ENCODE results near the gene TMA7. TPM values are rescaled to one million over a fixed set of nuclear protein-coding genes. Genes with fewer than 3 reads are reported as not detected.

Gene TMA7
- polyA plus RNA-seq, 1 donor from 2014 or later: 1,747 TPM

GRCh38 chr3:48402281-48402732 is 37.8 kb upstream of the TMA7 start:
- Histone ChIP-seq H3K9me3 (ENCODE audit: low read length) (no peaks in the 10 kb centered on the region), H3K27ac (ENCODE audit: low read length) (no peak overlapping the region), H3K9ac (ENCODE audit: low read length) (no peak overlapping the region), H3K4me3 (ENCODE audit: low read length) (no peak overlapping the region), H3K4me2 (ENCODE audit: low read length) (no peak overlapping the region), H2AFZ (ENCODE audit: low read depth, low read length) (no peak overlapping the region), H3F3A (ENCODE audit: insufficient read depth, low read length, poor library complexity, severe bottlenecking) (no peaks in the 10 kb centered on the region), H3K36me3 (ENCODE audit: insufficient read depth, low read length) (peaks cover 5% of the 10 kb centered on the region), H4K20me1 (ENCODE audit: insufficient read depth) (no peaks in the 10 kb centered on the region), H3K79me2 (replicated peaks; ENCODE audit: insufficient read depth, low read length) (no peaks in the 10 kb centered on the region), H3K9me2 (ENCODE audit: insufficient read depth, low read length) (no peaks in the 10 kb centered on the region), H3K27me3 (ENCODE audit: insufficient read depth, low read depth, low read length) (no peaks in the 10 kb centered on the region)
- TF ChIP-seq MXI1 (conservative IDR thresholded peaks at IDR 0.05; ENCODE audit: poor library complexity, severe bottlenecking) (no peak), CTCF (IDR thresholded peaks at IDR 0.05; ENCODE audit: poor library complexity, severe bottlenecking) (no peak), TAF1 (IDR thresholded peaks at IDR 0.05; ENCODE audit: low read depth) (no peak), EZH2 (IDR thresholded peaks at IDR 0.05; ENCODE audit: borderline replicate concordance, insufficient read depth, low read length, poor library complexity, severe bottlenecking) (no peak), POLR2AphosphoS5 (IDR thresholded peaks at IDR 0.05) (no peak), REST (IDR thresholded peaks at IDR 0.05; ENCODE audit: borderline replicate concordance) (no peak), RAD21 (conservative IDR thresholded peaks at IDR 0.05) (no peak), EP300 (conservative IDR thresholded peaks at IDR 0.05; ENCODE audit: poor library complexity, severe bottlenecking) (no peak), SMC3 (conservative IDR thresholded peaks at IDR 0.05; ENCODE audit: poor library complexity) (no peak)

GRCh38 chr3:48402907-48403306 is 37.1 kb upstream of the TMA7 start:
- Histone ChIP-seq H3K9me3 (ENCODE audit: low read length) (no peaks in the 10 kb centered on the region), H3K9me2 (ENCODE audit: insufficient read depth, low read length) (no peaks in the 10 kb centered on the region), H3K36me3 (ENCODE audit: insufficient read depth, low read length) (peaks cover 5% of the 10 kb centered on the region), H3K27me3 (ENCODE audit: insufficient read depth, low read depth, low read length) (no peaks in the 10 kb centered on the region), H3K4me3 (ENCODE audit: low read length) (no peak overlapping the region), H3K9ac (ENCODE audit: low read length) (no peak overlapping the region), H3K4me2 (ENCODE audit: low read length) (no peak overlapping the region), H3K27ac (ENCODE audit: low read length) (no peak overlapping the region), H4K20me1 (ENCODE audit: insufficient read depth) (no peaks in the 10 kb centered on the region), H2AFZ (ENCODE audit: low read depth, low read length) (no peak overlapping the region), H3K79me2 (replicated peaks; ENCODE audit: insufficient read depth, low read length) (no peaks in the 10 kb centered on the region), H3F3A (ENCODE audit: insufficient read depth, low read length, poor library complexity, severe bottlenecking) (no peaks in the 10 kb centered on the region)
- no peak for TF ChIP-seq MXI1 (conservative IDR thresholded peaks at IDR 0.05; ENCODE audit: poor library complexity, severe bottlenecking)
- TF ChIP-seq EZH2 (IDR thresholded peaks at IDR 0.05; ENCODE audit: borderline replicate concordance, insufficient read depth, low read length, poor library complexity, severe bottlenecking): no peak
- no peak for TF ChIP-seq SMC3 (conservative IDR thresholded peaks at IDR 0.05; ENCODE audit: poor library complexity)
- TF ChIP-seq POLR2AphosphoS5 (IDR thresholded peaks at IDR 0.05): no peak
- TF ChIP-seq EP300 (conservative IDR thresholded peaks at IDR 0.05; ENCODE audit: poor library complexity, severe bottlenecking): no peak
- TF ChIP-seq CTCF (IDR thresholded peaks at IDR 0.05; ENCODE audit: poor library complexity, severe bottlenecking): no peak
- TF ChIP-seq RAD21 (conservative IDR thresholded peaks at IDR 0.05): no peak

All from neural cell (in vitro differentiated cells).